ENCODE measurements around the gene MAP3K4.

MAP3K4 gene

DNA sequence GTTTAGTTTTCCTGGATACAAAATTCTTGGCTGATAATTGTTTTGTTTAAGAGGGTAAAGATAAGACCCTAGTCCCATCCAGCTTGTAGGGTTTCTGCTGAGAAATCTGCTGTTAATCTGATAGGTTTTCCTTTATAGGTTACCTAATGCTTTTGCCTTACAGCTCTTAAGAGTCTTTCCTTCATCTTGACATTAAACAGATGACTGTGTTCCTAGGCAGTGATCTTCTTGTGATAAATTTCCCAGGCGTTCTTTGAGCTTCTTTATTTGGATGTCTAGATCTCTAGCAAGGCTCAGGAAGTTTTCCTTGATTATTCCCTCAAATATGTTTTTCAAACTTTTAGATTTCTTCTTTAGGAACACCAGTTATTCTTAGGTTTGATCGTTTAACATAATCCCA is 134.0 kb downstream of the MAP3K4 start:
- no peak for DNase-seq (ENCODE audit: low spot score)

- DNase-seq (ENCODE audit: low spot score) = no peak
Observed at GRCh38 chr6:161127071-161127740, 135.6 kb downstream of the MAP3K4 start.

DNA sequence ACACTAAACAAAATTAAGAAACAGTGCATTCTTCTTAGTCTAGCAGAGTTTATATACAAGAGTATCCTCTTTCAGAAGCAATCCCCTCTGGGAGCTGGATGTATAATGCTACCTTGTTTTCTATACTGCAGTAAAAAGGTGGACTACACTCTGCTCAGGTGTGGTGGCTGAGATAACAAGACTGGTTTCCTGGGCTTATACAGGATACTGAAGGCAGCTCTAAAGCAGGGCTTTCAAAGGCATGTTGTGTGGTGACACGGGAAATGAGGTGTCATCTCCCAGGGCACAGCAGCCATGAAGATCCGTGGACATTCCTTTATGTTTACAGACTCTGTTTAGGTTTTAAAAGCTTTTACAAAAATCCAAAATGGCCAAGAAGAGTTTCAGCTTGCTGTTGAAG is 136.7 kb downstream of the MAP3K4 start:
- DNase-seq (ENCODE audit: low spot score) = no peak

- no peak for DNase-seq (ENCODE audit: low spot score)
Observed at GRCh38 chr6:161128680-161129196, 137.2 kb downstream of the MAP3K4 start.

GRCh38 chr6:161130541-161130940 is 139.0 kb downstream of the MAP3K4 start:
- no peak for DNase-seq (ENCODE audit: low spot score)

DNA sequence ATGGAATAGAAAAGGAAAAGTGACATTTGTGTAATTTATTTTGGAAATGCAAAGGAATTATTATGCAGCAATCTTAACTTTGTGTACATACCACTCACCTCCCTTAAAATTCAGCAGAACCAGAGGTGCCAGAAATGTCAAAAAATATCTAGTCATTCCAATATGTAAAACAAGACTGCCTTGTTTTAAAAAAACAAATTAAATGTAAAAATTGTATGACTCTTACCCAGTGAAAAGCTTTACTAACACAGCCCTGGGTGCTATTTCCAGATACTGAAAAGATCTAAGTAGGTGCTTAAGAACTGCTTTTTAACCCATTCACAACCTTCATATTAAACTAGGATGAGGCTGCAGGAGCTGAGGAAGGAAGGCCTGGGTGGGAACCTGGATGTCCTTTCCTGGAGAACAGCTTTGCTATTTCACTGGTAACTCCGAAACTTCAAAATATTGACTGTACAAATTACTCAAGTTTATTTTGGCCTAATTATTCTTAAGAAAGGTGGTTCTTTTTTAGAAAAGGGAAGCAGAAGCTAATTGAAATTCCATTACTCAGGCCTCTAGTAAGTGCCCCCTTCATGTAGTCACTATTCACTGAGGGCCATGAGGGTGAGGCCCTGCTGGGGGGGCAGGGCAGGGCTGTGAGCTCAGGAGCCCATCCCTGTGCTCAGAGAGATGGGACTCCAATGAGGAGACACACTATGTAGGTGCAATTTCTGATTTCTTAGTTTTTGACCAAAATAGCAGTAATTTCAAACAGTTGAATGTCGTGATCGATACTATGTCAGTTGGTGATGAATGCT is 139.6 kb downstream of the MAP3K4 start:
- DNase-seq (ENCODE audit: low spot score) = no peak

DNA sequence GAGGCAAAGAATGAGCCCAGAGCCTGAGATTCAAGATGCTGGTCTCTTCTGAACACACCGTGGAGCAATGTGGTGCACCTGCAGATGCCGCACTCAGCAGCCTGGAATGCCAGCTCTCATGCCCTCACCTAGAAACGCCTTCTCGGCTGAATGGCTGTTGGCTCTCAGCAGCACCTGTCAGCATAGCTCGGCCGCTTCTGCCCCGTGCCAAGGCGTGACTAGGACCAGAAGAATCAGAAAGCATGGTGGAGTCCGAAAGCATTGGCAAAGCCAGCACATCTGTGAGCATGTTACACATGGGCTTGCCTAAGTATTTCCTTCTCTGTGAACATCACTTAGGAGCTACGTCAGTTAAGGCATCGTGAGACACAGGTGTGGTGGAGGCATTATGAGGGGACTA is 140.8 kb downstream of the MAP3K4 start:
- DNase-seq (ENCODE audit: low spot score) = no peak

- no peak for DNase-seq (ENCODE audit: low spot score)
Observed at GRCh38 chr6:161133963-161134362, 142.4 kb downstream of the MAP3K4 start.

- no peak for DNase-seq (ENCODE audit: low spot score)
Observed at GRCh38 chr6:161134550-161135298, 143.2 kb downstream of the MAP3K4 start.

GRCh38 chr6:161135695-161136591 is 144.4 kb downstream of the MAP3K4 start:
- DNase-seq (ENCODE audit: low spot score) = no peak

DNA sequence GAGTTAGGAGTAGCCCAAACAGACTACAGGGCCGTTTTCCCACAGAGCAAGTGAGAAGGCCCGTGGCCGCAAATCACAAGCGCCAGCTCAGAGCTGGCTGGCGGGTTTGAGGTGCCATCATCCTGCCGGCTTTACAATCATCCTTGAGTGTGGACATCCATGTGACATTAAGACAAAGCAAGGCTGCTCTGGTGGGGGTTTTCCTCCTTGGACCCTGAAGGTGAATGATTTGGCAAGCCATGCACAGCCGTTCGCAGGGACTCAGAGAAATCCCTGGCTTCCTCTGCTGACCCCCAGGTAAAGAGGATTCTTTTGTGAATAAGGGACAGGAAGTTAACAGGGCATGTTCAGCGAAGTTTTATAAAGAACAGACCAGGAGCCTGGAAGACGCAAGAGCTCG is 145.1 kb downstream of the MAP3K4 start:
- no peak for DNase-seq (ENCODE audit: low spot score)

- DNase-seq (ENCODE audit: low spot score) = no peak
Observed at GRCh38 chr6:161137320-161137719, 145.8 kb downstream of the MAP3K4 start.

DNA sequence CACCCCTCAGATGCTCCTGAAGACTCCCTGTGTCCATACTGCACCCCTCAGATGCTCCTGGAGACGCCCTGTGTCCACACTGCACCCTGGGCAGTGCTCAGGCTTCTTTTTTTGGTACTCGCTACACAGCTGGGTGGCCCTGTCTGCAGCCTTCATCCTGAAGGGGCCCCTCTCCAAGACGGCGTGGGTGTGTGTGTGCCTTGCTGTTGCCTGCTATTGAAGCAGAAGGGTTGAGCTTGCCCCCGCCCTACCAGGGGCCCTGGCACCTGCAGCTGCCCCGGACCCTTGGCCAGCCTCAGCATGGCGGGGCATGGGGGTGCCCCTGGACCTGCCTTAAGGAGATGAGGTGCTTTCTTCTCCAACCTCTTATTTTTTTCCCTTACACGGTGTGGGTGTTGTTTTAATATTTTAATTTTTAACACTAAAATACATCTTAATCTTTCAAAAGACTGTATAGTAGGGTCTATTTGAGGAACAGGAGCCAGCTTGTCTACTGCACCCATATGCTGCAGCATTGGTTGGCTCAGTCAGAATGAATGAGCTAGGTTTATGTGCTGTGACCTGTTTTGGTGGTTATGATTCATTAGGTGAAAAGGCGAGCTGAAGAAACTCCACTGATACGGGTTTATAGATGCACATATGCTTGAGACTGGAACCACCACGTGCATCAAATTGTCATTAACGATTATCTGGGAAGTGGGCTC is 146.4 kb downstream of the MAP3K4 start:
- DNase-seq (ENCODE audit: low spot score) = no peak

DNA sequence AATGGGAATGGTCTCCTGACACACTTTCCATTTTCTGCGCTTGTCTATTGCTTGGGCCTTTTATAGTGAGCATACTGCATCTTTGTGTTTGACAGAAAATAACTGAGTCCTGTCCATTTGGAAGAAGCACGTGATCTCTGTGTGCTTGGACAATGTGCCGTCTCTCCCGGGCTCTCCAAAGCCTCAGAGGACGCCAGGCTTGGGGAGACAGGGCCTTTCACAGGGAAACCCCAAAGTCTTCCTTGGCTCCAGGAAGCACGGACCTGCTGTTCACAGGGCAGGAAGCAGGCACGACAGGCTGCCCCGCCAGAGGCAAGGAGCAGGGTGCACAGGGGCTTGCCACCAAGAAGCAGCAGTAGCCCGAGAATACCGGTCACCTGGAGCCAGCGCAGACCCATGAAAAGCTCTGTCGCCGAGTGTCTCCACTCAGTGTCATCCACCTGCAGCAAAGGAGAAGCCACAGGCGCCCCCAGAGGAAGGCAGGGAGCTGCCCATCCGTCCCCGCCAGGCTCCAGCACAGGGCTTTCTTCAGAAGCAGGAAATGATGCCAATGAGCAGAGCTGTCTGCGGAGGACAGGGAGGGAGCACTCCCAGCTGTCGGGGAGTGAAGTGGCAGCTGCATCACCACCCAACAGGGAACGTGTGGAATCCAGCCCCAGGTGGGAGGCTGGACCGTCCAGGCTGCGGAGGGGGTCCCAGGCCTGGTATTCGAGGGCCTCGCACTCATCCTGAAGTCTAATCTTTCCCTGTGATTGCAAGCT is 147.2 kb downstream of the MAP3K4 start:
- no peak for DNase-seq (ENCODE audit: low spot score)

DNA sequence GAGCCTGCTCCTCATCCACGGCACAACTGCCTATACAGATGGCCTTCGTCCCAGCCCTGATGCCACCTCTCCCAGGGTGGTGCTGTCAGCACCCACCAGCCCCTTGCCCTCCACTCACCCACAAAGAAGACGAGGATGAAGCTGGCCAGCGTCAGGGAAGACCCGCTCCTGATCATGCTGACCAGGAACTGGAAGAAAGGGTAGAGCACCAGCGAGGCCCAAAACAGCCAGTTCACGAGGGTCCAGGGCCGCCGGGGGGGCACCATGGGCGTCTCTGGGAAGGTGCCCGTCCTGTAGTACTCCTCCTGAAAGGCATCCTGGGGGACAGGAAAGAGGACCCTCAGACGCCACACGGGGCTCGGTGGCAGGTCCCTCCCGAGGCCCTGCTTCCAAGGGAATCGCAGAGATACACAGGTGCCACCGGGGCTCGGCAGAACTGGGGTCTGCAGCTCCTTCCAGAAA is 147.8 kb downstream of the MAP3K4 start:
- no peak for DNase-seq (ENCODE audit: low spot score)

- DNase-seq (ENCODE audit: low spot score) = no peak
Observed at GRCh38 chr6:161139766-161140553, 148.4 kb downstream of the MAP3K4 start.

DNA sequence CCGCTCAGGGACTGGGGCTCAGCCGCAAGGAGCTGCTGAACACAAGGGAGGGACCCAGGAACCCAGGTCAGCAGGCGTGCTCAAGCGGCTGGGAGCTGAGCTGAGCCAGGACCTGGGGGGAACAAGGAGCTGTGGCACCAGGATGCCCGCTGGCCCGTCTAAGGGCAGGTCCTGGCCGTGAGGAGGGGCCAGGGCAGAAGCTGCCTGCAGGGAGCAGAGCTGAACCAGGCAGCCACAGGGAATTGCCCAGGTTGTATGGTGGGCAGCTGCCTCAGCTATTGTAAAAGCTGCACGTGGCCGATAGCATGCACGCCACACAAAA is 148.9 kb downstream of the MAP3K4 start:
- DNase-seq (ENCODE audit: low spot score) = no peak

GRCh38 chr6:161141173-161141572 is 149.6 kb downstream of the MAP3K4 start:
- DNase-seq (ENCODE audit: low spot score) = no peak

DNA sequence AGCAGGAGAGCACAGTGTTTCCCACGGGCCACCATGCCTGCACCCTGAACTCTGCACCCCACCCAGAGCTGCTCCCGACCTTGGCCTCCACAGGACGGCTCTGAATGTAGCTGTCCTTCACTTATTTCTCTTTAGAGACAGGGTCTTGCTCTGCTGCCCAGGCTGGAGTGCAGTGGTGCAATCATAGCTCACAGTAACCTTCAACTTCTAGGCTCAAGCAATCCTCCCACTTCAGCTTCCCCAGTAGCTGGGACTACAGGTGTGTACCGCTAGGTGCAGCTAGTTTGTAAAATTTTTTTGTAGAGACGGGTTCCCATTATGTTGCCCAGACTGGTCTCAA is 151.4 kb downstream of the MAP3K4 start:
- no peak for DNase-seq (ENCODE audit: low spot score)
